Measurements from ENCODE around the gene MRPS6.

DNA sequence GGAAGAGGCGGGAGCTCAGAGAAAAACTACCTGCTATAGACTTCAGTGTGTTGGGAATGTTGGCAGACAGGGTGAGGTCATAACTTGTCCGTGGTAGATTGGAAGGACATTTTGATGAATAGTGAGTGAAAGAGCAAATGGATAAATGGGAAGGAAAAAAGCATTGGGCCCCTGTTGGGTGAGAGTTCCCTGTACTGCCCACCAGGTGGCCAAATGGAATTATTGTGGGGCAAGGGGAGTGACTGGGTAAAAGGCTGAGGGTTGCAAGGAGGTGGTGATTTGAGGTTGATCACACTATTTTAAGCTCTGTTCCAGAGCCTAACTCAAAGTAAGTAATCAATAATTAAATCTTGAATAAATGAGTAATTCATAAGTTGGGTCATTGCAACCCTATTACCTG lies 60.4 kb downstream of the MRPS6 start:
- TF ChIP-seq, protein P1, sequence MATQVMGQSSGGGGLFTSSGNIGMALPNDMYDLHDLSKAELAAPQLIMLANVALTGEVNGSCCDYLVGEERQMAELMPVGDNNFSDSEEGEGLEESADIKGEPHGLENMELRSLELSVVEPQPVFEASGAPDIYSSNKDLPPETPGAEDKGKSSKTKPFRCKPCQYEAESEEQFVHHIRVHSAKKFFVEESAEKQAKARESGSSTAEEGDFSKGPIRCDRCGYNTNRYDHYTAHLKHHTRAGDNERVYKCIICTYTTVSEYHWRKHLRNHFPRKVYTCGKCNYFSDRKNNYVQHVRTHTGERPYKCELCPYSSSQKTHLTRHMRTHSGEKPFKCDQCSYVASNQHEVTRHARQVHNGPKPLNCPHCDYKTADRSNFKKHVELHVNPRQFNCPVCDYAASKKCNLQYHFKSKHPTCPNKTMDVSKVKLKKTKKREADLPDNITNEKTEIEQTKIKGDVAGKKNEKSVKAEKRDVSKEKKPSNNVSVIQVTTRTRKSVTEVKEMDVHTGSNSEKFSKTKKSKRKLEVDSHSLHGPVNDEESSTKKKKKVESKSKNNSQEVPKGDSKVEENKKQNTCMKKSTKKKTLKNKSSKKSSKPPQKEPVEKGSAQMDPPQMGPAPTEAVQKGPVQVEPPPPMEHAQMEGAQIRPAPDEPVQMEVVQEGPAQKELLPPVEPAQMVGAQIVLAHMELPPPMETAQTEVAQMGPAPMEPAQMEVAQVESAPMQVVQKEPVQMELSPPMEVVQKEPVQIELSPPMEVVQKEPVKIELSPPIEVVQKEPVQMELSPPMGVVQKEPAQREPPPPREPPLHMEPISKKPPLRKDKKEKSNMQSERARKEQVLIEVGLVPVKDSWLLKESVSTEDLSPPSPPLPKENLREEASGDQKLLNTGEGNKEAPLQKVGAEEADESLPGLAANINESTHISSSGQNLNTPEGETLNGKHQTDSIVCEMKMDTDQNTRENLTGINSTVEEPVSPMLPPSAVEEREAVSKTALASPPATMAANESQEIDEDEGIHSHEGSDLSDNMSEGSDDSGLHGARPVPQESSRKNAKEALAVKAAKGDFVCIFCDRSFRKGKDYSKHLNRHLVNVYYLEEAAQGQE (IDR thresholded peaks at IDR 0.05; ENCODE audit: low read depth, low read length) = no peak
- TF ChIP-seq, protein P2, sequence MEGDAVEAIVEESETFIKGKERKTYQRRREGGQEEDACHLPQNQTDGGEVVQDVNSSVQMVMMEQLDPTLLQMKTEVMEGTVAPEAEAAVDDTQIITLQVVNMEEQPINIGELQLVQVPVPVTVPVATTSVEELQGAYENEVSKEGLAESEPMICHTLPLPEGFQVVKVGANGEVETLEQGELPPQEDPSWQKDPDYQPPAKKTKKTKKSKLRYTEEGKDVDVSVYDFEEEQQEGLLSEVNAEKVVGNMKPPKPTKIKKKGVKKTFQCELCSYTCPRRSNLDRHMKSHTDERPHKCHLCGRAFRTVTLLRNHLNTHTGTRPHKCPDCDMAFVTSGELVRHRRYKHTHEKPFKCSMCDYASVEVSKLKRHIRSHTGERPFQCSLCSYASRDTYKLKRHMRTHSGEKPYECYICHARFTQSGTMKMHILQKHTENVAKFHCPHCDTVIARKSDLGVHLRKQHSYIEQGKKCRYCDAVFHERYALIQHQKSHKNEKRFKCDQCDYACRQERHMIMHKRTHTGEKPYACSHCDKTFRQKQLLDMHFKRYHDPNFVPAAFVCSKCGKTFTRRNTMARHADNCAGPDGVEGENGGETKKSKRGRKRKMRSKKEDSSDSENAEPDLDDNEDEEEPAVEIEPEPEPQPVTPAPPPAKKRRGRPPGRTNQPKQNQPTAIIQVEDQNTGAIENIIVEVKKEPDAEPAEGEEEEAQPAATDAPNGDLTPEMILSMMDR (IDR thresholded peaks at IDR 0.05 in 2 of 3, conservative IDR thresholded peaks at IDR 0.05 in 1 of 3; ENCODE audit: control insufficient read depth in 2 of 3, extremely low read depth in 1 of 3, insufficient read depth in 1 of 3, low read depth in 3 of 3, low read length in 3 of 3) = peak in 1 of 3 experiments; percentile 21; a peak in 1 of 6 replicates
- TF ChIP-seq SPI1 (IDR thresholded peaks at IDR 0.05; ENCODE audit: borderline replicate concordance, insufficient read depth, low read depth, low read length) = no peak
- TF ChIP-seq DPF2 (IDR thresholded peaks at IDR 0.05) = no peak
- TF ChIP-seq CEBPB (IDR thresholded peaks at IDR 0.05; ENCODE audit: borderline replicate concordance in 1 of 2, low read depth in 2 of 2, low read length in 2 of 2) = no peak
- no peak for TF ChIP-seq EZH2 (IDR thresholded peaks at IDR 0.05; ENCODE audit: borderline replicate concordance, control insufficient read depth, low read depth, low read length)
- TF ChIP-seq FOXM1 (IDR thresholded peaks at IDR 0.05; ENCODE audit: low read depth, low read length) = no peak
- TF ChIP-seq CHD4 (IDR thresholded peaks at IDR 0.05) = no peak
- no peak for TF ChIP-seq ETV6 (conservative IDR thresholded peaks at IDR 0.05 in 1 of 2, IDR thresholded peaks at IDR 0.05 in 1 of 2; ENCODE audit: borderline replicate concordance in 1 of 2, low read depth in 1 of 2)
- TF ChIP-seq NFYB (IDR thresholded peaks at IDR 0.05; ENCODE audit: insufficient read depth, low read depth, low read length) = no peak
- no peak for TF ChIP-seq ZNF622 (IDR thresholded peaks at IDR 0.05)

Data from GM12878 (cell line).